Measurements from ENCODE around the gene MANEA.

DNA sequence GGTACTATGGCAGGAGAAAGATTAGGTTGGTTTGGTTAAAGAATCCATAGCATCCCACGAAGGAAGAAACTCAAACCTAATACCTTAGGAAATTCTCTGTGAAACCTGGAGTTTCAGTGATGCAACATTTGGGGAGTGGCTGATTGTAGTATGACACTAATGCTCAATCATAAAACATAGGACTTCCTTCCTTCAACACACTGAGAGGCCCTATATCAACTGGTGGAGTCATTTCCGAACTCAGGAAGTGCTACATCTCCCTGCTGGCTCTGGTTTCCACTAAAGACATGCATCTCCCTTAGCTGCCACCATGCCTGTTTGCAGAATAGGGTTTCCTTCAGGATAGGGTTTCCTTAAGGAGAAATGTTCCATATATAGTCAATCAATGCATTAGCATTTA, 5.2 kb upstream of the MANEA start:
- TF ChIP-seq, protein P1, sequence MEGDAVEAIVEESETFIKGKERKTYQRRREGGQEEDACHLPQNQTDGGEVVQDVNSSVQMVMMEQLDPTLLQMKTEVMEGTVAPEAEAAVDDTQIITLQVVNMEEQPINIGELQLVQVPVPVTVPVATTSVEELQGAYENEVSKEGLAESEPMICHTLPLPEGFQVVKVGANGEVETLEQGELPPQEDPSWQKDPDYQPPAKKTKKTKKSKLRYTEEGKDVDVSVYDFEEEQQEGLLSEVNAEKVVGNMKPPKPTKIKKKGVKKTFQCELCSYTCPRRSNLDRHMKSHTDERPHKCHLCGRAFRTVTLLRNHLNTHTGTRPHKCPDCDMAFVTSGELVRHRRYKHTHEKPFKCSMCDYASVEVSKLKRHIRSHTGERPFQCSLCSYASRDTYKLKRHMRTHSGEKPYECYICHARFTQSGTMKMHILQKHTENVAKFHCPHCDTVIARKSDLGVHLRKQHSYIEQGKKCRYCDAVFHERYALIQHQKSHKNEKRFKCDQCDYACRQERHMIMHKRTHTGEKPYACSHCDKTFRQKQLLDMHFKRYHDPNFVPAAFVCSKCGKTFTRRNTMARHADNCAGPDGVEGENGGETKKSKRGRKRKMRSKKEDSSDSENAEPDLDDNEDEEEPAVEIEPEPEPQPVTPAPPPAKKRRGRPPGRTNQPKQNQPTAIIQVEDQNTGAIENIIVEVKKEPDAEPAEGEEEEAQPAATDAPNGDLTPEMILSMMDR (IDR thresholded peaks at IDR 0.05; ENCODE audit: insufficient read depth, low read length), result no peak
- TF ChIP-seq, protein P2, sequence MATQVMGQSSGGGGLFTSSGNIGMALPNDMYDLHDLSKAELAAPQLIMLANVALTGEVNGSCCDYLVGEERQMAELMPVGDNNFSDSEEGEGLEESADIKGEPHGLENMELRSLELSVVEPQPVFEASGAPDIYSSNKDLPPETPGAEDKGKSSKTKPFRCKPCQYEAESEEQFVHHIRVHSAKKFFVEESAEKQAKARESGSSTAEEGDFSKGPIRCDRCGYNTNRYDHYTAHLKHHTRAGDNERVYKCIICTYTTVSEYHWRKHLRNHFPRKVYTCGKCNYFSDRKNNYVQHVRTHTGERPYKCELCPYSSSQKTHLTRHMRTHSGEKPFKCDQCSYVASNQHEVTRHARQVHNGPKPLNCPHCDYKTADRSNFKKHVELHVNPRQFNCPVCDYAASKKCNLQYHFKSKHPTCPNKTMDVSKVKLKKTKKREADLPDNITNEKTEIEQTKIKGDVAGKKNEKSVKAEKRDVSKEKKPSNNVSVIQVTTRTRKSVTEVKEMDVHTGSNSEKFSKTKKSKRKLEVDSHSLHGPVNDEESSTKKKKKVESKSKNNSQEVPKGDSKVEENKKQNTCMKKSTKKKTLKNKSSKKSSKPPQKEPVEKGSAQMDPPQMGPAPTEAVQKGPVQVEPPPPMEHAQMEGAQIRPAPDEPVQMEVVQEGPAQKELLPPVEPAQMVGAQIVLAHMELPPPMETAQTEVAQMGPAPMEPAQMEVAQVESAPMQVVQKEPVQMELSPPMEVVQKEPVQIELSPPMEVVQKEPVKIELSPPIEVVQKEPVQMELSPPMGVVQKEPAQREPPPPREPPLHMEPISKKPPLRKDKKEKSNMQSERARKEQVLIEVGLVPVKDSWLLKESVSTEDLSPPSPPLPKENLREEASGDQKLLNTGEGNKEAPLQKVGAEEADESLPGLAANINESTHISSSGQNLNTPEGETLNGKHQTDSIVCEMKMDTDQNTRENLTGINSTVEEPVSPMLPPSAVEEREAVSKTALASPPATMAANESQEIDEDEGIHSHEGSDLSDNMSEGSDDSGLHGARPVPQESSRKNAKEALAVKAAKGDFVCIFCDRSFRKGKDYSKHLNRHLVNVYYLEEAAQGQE (IDR thresholded peaks at IDR 0.05; ENCODE audit: insufficient replicate concordance, low read depth), result no peak
